Urinary bladder (tissue), 2 donors: ENCODE data around the gene HPSE2. TPM values are rescaled to one million over a fixed set of nuclear protein-coding genes. Genes with fewer than 3 reads are reported as not detected.
A peak's percentile ranks its signal among the peaks of the same experiment; 100 is the strongest.

ENCODE experiments used
- polyA plus RNA-seq: library from polyadenylated mRNA; stranded (reverse); fragments of 200-250 nt; gene quantifications from one replicate; pipeline ENCODE4 v1.2.3, GENCODE V29; 2013
- small RNA-seq: library from RNA; depleted of rRNA; stranded (forward); fragments of <200 nt; gene quantifications from one replicate; pipeline ENCODE3, GENCODE V24; 2014
- total RNA-seq: library from RNA; depleted of rRNA; stranded (reverse); fragments of >200 nt; gene quantifications from one replicate; pipeline ENCODE4 v1.2.3, GENCODE V29; 2014
- donor health status: healthy.

The HPSE2 gene
- total and polyA plus RNA-seq, 2 donors = 46.3 to 48.1 TPM

Small RNA genes within 50 kb of the gene (small RNA-seq; reads per million reads assigned to genes)
- gene MIR4685 (not detected), gene MIR6507 (1.7 reads per million, percentile 85 among the genes with 10 or more reads in this experiment)

Other genes starting within 250 kb of the HPSE2 start
- 1.6 TPM for gene CNNM1, start 93.5 kb upstream of the HPSE2 start, total RNA-seq
- 2.3 TPM for gene CNNM1, start 93.5 kb upstream of the HPSE2 start, polyA plus RNA-seq
- 11.6 TPM for gene GOT1, start 194.8 kb upstream of the HPSE2 start, total RNA-seq
- gene GOT1, start 194.8 kb upstream of the HPSE2 start, polyA plus RNA-seq = 23.2 TPM